ENCODE measurements around the gene TRIM7. TPM values are rescaled to one million over a fixed set of nuclear protein-coding genes. Genes with fewer than 3 reads are reported as not detected.

Gene TRIM7
- total RNA-seq, 2 experiments from 2014 or later = 3.4 to 3.8 TPM

GRCh38 chr5:181236954-181237641 is 32.1 kb upstream of the TRIM7 start:
- POLR2A ChIA-PET = interaction anchor here (0.9 to 1.4 kb wide), 4 partner anchors 10 to 428 kb away, joined by 3 to 4 read pairs (median 3); partner anchors contain the start of gene TRIM41
- Mint-ChIP-seq H3K36me3 (ENCODE audit: low read depth) (peaks cover 93% of the 10 kb centered on the region), H3K27ac (peak overlapping the region; percentile 44)

GRCh38 chr5:181236471-181236870 is 31.5 kb upstream of the TRIM7 start:
- H3K4me1 Mint-ChIP-seq (ENCODE audit: low read depth) = peaks cover 29% of the 10 kb centered on the region
- H3K27me3 ChIP-seq (ENCODE audit: control insufficient read depth in 1 of 2, insufficient read depth in 2 of 2, low read length in 2 of 2) = no peaks in the 10 kb centered on the region
- TF ChIP-seq CTCF (IDR thresholded peaks at IDR 0.05) = no peak
- H3K4me3 Mint-ChIP-seq = no peak overlapping the region
- no peaks in the 10 kb centered on the region for H3K9me3 Mint-ChIP-seq
- ChIA-PET CTCF (no interaction called here), POLR2A (interaction anchor here (0.9 to 3.0 kb wide), 4 partner anchors 10 to 427 kb away, joined by 3 to 12 read pairs (median 4); partner anchors contain the start of genes TRIM41 and TRIM52)
- no peaks in the 10 kb centered on the region for H3K27me3 Mint-ChIP-seq
- no peak overlapping the region for H3K4me3 ChIP-seq (ENCODE audit: low read length)
- H3K4me1 ChIP-seq (ENCODE audit: insufficient read depth, low read length) = peaks cover 27% of the 10 kb centered on the region
- no peak for DNase-seq
- ATAC-seq (ENCODE audit: poor library complexity) = no peak
- H3K36me3 ChIP-seq (ENCODE audit: insufficient read depth, low read length) = peaks cover 99% of the 10 kb centered on the region
- H3K9me3 ChIP-seq (ENCODE audit: control insufficient read depth in 1 of 2, insufficient read depth in 1 of 2, low read length in 2 of 2) = no peaks in the 10 kb centered on the region
- H3K27ac ChIP-seq (ENCODE audit: low read depth in 1 of 2, low read length in 2 of 2) = no peak overlapping the region
- H3K27ac Mint-ChIP-seq = peak overlapping the region; percentile 44
- peaks cover 93% of the 10 kb centered on the region for H3K36me3 Mint-ChIP-seq (ENCODE audit: low read depth)
- intact Hi-C loops (cut with DNase I, micrococcal nuclease) = no loop called here

More at GRCh38 chr5:181236954-181237641, 32.1 kb upstream of the TRIM7 start:
- no peak for TF ChIP-seq CTCF (IDR thresholded peaks at IDR 0.05)
- no peak overlapping the region for H3K4me3 Mint-ChIP-seq
- intact Hi-C loops (cut with DNase I, micrococcal nuclease) = no loop called here
- Histone ChIP-seq H3K4me3 (ENCODE audit: low read length) (no peak overlapping the region), H3K9me3 (ENCODE audit: control insufficient read depth in 1 of 2, insufficient read depth in 1 of 2, low read length in 2 of 2) (no peaks in the 10 kb centered on the region), H3K4me1 (ENCODE audit: insufficient read depth, low read length) (peaks cover 34% of the 10 kb centered on the region), H3K27me3 (ENCODE audit: control insufficient read depth in 1 of 2, insufficient read depth in 2 of 2, low read length in 2 of 2) (no peaks in the 10 kb centered on the region), H3K27ac (ENCODE audit: low read depth in 1 of 2, low read length in 2 of 2) (no peak overlapping the region), H3K36me3 (ENCODE audit: insufficient read depth, low read length) (peaks cover 99% of the 10 kb centered on the region)
- CTCF ChIA-PET = no interaction called here
- H3K27me3 Mint-ChIP-seq = no peaks in the 10 kb centered on the region
- H3K9me3 Mint-ChIP-seq = no peaks in the 10 kb centered on the region
- ATAC-seq (ENCODE audit: poor library complexity) (no peak), DNase-seq (no peak)
- H3K4me1 Mint-ChIP-seq (ENCODE audit: low read depth) = peaks cover 29% of the 10 kb centered on the region

- ChIA-PET CTCF (no interaction called here), POLR2A (interaction anchor here (0.9 to 3.0 kb wide), 7 partner anchors 8 to 427 kb away, joined by 3 to 12 read pairs (median 3); partner anchors contain the start of genes RACK1, TRIM41 and TRIM52)
- ATAC-seq (ENCODE audit: poor library complexity) = no peak
- Mint-ChIP-seq H3K36me3 (ENCODE audit: low read depth) (peaks cover 93% of the 10 kb centered on the region), H3K4me3 (no peak overlapping the region), H3K4me1 (ENCODE audit: low read depth) (peaks cover 31% of the 10 kb centered on the region), H3K27me3 (no peaks in the 10 kb centered on the region), H3K9me3 (no peaks in the 10 kb centered on the region), H3K27ac (peak overlapping the region; percentile 44)
- intact Hi-C loops (cut with DNase I, micrococcal nuclease) = no loop called here
- Histone ChIP-seq H3K27me3 (ENCODE audit: control insufficient read depth in 1 of 2, insufficient read depth in 2 of 2, low read length in 2 of 2) (no peaks in the 10 kb centered on the region), H3K4me3 (ENCODE audit: low read length) (no peak overlapping the region), H3K9me3 (ENCODE audit: control insufficient read depth in 1 of 2, insufficient read depth in 1 of 2, low read length in 2 of 2) (no peaks in the 10 kb centered on the region), H3K4me1 (ENCODE audit: insufficient read depth, low read length) (peaks cover 21% of the 10 kb centered on the region), H3K36me3 (ENCODE audit: insufficient read depth, low read length) (peaks cover 98% of the 10 kb centered on the region), H3K27ac (ENCODE audit: low read depth in 1 of 2, low read length in 2 of 2) (no peak overlapping the region)
- DNase-seq = no peak
- TF ChIP-seq CTCF (IDR thresholded peaks at IDR 0.05) = no peak
Observed at GRCh38 chr5:181235689-181236366, 30.8 kb upstream of the TRIM7 start.

All from CD4-positive, alpha-beta T cell (primary cell).